Activated CD4-positive, CD25-positive, alpha-beta regulatory T cell treated with anti-CD3 and anti-CD28 coated beads, Interleukin-2, amount 50 U/mL, for 72 hours (primary cell): ENCODE results near the gene CNOT8.
"Not testable (repeated sequence)": the region's sequence is repeated elsewhere in the genome, so short reads cannot be mapped to it uniquely, and the experiment has no call there.

Experiments used
- DNase-seq: peaks from one replicate; pipeline ENCODE4 v3.0.0; 2021

CNOT8 gene

DNA sequence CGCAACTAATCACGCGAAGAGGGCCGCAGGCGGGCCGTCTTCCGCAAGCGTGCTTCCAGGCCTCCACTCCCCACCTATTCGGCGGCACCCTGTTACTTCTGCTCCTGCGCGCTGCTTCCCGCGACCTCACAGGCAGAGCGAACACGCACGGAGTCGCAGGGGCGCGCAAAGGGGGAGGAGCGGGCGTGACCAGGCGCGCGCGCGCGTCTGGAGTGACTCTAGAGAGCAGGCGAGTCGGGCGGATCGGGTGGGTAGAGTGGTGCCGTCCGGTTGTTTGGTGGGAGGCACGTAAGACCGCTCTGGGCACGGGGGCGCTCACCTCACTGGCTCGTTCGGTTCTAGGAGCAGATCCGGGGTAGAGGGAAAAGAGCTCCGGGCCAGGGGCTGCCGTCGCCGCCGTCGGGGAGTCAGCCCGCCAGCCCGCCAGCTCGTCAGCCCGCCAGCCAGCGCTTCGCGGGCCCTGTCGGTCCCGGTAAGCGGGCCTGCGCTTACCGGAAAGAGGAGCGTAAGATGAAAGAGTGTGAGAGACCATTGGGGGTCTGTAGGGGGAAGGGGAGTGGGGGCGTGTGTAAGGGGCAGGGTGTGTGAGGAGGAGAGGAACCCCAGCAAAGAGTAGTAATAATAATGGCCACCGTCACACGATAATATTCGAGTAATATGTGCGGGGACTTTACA, at the start of gene CNOT8:
Gene CNOT8, plus strand, starts transcription at position 331 of the 675 bp plus-strand sequence. CDS start 4,652 bp downstream, outside the sequence.
- DNase-seq: peak; percentile 97

DNA sequence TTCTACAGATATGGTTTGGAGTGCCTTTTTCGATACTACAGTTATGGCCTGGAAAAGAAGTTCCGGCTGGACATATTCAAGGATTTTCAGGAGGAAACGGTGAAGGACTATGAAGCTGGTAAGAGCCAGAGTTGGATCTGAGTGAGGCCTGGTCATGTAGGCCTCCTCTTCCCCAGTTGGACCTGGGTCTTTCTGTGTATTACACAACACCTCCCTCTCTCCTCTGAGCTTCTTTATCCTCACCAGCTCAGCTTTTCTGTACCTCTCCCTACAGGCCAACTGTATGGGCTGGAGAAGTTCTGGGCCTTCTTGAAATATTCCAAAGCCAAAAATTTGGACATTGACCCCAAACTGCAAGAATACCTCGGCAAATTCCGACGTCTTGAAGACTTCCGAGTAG, 47.2 kb upstream of the CNOT8 start:
- DNase-seq: no peak

DNA sequence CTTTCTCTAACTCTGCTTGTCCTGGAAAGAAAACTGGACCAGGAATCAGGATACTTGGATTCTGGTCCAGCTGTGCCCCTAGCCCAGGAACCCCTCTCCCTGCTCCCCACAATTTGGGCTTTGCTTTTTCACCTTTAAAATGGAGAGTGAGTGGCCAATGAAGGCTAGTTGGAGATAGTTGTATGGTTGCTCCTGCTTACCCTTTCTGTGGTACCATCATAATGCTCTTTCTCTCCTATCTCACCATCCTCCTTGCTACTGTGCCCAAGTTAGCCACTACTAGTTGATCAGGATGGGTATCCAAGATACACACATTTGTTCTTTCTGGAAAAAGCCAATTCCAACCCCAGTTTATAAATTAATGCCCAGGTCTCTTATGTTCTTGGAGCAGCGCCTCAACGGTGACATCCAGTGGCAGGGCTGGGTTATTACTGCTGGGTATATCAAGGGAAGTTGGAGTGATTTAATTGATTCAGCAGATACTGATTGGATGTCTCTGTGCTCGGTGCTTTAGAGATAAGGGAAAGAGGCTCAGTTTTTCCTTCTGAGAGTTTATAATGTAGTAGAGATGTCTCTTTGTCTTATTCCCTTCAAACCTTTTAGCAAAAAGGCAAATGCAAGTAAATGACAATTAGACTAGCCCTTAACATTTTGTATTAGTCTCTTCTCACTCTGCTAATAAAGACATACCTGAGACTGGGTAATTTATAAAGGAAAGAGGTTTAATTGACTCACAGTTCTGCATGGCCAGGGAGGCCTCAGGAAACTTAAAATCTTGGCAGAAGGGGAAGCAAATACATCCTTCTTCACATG, 46.6 kb upstream of the CNOT8 start:
- peak; percentile 54 for DNase-seq

DNA sequence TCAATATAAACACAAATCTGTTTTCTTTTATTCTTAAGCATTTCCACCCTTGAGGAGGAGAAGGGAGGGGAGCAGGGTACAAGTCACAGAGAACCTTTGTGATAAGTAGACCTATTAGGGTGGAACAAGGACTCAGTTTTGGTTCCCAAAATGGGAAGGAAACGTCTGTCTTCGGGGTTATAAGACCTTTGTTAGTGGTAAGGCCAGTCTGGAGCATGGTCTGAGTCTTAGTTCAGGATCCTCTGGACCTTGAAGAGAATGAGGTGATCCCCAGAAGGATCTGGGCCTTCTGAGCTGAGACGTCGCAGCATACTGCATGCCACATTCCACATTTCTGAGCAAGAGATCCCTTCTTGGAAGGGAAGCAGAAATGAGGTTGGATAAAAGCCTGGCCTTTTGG, 45.3 kb upstream of the CNOT8 start:
- no peak for DNase-seq

DNA sequence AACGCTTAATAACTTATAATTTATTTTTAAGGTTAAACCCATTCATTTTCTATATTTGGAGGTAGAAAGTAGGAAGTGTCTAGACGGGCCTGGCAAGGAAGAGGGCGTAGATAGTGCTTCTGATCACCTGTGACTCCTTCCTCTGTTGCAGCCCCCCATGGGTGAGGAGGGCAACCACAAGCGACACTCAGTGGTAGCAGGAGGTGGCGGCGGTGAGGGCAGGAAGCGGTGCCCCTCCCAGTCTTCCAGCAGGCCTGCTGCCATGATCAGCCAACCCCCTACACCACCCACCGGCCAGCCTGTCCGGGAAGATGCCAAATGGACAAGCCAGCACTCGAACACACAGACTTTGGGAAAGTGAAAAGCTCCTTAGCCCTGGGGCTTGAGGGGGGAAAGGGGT, 44.7 kb upstream of the CNOT8 start:
- no peak for DNase-seq

DNA sequence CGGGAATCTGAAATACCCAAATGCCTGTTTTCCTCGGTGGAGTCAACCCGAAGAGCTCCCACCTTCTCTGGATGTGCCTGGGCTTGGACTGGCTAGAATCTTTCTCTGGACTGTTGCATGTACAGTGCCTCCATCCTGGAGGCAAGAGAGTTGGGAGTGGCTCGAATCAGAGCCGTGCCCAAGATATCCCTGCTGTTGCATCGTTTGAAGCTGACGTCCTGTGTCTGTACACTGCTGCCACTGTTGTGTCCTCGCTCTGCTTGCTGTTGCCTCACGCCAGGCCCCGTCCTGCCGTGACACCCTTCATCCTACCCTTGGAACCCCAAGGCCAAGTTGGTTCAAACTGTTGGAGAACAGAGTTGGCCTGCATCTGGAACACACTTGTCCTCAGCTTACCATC, 43.4 kb upstream of the CNOT8 start:
- no peak for DNase-seq

DNA sequence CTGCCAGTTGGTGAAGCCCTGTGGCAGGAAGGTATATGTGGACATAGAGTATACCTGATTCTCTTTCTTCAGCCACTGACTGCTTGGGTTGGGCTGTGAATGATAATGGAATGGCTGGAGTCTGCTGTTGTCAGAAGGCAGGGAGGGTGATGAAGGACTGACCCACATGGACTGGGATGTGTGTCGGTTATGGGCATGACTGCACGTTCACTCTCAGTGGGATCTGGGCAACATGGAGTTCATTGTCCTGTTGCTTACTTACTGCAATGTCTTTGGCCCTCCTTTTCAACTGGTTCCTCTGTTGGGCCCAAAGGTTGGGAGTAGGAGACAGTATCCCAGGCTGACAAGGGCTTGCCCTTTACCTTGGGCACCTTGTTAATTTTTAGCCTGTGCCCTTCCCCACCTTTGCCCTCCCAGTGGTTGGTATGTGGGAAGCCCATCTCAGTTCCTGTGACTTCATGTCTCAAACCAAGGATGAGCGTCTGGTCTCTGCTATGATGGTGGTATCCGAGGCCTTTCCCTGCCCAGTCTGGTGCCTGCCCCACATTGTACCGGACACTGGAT, 42.7 kb upstream of the CNOT8 start:
- DNase-seq: no peak

DNA sequence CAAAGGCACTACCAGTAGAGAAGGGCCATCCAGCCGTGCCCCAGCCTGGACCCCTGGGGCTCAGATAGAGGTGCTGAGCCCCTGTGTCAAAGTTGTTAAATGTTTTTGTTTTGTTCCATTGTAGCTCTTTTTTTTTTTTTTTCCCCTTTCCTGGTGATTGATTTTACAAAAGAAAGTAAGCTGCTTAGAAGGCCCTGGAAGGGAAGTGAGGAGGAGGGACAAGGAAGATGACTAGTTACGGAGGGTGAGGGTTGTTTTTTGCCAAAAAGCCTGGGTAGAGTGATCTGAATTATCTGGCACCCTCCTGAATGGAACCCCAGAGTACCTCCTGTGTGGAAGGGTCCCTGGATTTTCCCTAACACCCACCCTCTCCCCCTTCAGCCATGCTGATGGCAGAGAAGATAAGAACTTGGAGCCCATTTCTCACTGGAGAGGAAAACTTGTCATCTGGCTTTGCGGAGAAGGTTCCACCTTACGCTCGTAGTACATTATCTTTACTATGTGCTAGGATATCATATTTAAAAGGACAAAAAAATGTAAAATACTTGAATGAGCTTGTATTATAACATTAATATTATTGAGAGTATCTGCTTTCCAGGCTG, 41.4 kb upstream of the CNOT8 start:
- no peak for DNase-seq

DNA sequence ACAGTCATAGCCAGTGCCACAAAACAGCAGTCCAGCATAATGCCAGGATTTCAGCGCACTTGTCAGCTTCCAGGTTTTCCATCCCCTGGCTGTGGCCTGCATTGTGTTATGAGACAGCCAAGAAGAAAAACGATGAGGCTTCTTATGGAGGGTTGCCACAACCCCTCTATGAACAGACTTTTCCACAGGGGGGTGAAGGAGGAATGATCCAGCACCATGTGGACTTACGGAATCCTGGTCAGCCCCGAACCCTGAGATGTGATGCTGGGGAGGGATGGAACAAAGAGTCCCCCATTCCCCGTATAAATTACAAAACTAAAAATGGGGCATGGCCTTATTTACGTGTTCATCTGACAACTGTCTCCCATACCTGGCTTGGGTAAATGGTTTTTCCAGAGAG, 40.6 kb upstream of the CNOT8 start:
- no peak for DNase-seq

DNA sequence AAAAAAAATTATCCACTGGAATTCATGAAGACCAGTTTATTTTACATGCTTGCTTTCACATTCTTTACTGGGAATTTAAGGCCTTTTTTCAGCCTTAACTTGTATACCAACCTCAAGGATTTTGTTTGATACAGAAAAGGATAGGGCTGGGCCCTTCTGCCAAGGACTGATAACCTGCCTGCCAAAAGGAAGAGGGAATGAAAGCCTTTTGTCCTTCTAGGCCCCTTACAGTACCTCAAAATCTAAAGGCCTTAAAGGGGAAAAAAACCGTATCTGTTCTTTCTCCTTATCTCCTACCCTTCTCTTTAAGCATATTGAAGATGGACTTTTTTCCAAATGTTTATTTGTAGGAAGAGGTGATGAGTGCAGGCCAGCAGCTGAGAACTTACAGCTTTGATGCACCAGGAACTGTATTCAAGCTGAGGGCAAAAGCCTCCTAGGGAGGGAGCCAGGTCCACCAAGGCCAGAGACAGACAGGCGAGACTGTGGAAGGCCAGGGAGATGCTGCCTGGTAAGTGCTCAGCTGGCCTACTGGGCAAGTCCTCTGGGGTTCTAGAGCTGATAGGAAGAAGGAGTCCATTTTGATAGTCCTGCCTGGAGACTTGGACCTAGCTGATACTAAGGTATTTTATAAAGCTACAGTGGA, 39.8 kb upstream of the CNOT8 start:
- no peak for DNase-seq

DNA sequence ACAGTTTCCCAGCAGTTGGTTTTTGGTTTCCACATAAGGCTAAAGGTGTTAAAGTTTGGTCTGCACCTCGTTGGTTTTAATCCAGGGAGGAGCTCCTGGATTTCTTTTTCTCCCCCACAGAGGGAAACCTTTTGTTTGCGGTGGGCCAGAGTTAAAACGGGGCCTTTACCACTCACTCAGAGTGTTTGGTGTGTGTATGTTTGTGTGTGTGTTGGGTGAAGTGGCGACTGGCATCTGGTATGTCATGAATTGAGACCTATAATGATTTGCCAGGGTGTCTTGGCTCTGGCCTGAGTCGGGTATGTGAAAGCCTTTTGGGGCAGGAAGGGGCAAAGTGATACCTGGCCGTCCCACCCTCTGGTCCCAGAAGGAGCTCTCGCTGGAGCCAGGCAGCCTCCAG, 38.9 kb upstream of the CNOT8 start:
- no peak for DNase-seq

DNA sequence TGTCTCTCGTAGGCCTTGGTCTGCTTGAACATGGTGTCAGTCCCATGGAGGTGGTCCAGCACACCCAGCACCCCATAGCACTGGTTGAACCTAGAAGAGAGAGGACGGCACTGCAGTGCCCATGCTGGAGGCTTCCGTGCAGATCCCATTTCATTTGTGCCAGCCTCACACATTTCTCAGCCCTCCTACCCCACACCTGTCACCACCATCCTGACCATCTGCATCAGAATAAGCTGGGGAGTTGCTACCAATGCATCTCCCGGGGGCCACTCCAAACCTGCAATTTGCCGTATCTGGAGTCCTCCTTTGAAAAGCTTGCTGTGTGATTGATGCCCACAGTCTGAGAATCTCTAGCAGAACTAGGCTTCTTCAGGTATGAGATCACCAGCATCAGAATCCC, 38.0 kb upstream of the CNOT8 start:
- no peak for DNase-seq

DNA sequence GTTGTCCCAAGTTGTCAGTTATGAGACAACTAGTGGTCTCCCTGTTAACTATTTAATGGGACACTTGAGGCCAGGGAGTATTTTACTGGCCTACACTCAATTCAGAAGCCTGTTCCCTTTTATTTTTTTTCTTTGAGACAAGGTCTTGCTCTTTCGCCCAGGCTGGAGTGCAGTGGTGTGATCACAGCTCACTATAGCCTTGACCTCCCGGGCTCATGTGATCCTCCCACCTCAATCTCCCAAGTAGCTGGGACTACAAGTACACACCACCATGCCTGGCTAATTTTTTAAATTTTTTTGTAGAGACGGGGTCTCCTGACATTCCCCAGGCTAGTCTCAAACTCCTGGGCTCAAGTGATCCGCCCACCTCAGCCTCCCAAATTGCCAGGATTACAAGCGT, 35.5 kb upstream of the CNOT8 start:
- DNase-seq: not testable (repeated sequence)

DNA sequence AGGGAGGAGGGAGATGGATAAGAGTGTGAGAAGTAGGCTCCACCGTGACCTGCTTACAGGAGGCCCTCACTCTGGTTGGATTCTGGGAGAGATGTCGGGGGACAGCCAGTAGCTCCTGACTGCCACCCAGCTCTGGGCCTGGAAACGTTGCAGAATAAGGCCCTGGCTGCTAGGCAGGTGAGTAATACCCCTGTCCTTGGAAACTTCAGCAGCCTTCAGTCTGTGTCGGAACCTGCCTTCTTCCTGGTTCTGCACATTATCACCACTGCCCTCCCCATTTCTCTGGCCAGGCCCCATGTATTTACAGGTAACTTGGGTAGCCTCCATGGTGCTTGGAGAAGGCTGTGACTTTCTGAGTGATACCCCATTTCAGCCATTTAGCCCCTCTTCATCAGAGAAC, 34.8 kb upstream of the CNOT8 start:
- DNase-seq: no peak

DNA sequence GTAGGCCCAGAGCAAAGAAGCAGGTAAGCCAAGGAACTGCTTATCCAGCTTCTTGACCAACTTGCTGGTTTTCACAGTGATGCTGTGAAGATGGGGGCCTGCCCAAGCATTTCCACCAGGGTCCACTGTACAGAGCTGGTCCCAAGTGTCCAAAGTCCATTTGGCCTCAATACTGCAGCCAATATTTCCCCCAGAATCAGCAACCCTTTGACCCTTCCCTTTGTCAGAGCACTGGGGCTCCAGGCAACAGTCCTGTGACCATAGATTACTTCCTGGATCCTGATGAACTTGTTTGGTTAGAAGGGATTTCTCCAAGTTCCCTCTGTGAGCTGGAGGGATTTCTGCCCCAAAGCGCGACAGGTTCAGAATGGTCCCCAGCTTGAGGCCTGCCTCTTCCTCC, 34.4 kb upstream of the CNOT8 start:
- DNase-seq: no peak

DNA sequence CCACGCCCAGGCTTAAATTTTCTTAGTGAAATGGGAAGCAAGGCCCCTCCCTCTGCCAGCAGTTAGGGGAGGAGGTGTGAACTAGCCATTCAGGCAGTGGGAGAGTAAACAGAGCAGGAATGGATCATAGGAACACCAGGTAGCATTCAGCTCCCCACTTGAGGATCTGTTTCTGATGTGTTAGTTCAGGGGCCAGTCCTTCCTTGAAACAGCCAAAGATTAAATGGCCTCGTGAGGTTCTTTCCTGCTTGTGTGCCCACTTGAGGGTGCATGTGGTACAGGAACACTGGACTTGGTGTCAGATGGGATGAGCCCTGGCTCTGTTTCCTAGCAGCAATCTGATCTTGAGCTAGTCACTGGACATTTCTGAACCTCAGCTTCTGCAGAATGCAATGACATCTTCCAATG, 29.2 kb upstream of the CNOT8 start:
- no peak for DNase-seq

DNA sequence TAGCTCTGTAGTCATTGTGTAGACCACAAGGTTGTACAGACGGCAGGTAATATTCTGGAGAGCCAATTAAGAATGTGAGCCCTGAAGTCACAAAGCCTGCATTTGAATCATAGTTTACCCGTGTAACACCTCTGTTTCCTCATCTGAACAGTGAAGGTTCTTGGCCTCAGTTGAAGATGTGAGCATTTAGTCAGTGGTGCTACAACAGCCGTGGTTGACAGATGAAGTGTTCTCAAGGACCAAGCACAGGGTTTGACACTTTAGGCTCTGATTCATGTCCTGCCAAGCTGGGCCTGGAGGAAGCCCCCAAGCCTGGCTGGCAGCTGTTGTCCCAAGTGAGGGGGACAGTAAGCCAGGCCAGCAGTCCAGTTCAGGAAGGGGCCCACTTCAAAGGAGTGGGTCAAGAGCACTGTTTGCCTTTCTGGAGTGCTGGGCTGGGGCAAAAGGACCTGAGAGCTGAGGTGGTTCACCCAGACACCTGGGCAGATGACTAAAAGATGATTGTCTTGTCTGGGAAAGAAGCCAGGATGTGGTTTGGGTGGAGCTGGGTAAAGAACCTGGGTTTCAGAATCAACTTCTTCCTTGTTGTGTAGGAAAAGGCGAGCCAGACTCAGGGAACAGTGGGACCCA, 28.7 kb upstream of the CNOT8 start:
- no peak for DNase-seq

DNA sequence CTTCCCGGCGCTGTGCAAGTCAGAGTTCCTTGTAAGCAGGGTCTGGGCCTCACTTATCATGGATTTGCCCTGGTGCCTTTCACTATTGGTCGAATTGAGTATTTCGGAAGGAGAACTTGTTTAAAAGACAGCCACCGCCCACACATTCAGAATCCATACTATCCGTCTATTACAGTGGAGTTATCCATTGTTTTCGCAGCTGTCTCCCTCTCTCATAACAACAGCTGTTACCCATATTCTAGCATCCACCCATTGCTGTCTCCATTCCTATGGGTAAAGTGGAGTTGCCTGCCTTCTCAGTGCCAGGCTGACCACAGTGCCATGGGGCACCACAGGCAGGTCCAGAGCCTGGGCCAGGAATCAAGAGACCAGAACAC, 28.2 kb upstream of the CNOT8 start:
- DNase-seq: no peak

DNA sequence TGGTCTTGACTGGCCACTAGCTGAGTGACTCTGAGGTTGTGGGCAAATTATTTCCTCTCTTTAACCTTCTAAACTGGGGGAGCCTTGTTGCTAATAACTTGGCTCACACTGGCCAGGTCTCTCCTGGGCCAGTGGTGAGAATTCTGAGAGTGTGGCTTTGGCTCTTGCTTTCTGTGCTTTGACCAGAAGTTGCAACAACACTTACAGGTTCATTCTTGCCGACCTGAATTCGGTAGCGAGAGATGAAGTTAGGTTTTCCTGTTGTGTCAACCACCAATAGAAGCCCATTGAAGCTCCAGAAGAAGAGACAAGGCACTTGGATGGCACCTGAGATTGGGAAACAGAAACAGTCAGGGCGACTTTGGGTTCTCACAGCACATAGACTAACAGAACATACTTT, 27.8 kb upstream of the CNOT8 start:
- DNase-seq: no peak

DNA sequence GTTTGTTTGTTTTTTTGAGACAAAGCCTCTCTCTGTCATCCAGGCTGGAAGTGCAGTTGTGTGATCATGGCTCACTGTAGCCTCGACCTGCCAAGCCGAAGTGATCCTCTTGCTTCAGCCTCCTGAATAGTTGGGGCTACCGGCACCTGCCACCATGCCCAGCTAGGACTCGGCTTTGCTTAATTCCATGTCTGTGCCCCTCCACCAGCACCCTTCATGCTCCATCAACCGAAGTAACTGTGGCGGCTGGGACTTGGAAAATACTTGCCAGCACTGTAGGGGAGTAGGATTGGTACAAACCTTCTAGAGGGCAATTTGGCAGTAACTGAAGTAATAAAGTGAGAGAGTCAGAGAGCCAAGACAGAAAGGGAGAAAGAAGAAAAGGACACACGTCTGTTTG, 27.0 kb upstream of the CNOT8 start:
- no peak for DNase-seq

DNA sequence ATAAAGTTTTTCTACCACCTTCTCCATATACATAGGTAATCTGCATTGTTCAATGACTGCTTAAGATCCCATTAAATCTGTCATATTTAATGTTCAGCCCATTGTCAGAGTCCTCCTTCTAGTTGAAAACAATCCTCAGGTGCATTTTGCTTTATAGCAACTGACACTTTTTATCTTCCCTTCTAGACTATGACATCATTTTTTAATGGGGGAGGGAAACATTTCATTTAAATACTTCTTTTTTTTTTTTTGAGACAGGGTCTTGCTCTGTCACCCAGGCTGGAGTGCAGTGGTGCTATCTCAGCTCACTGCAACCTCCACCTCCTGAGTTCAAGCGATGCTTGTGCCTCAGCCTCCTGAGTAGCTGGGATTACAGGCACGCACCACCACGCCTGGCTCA, 25.6 kb upstream of the CNOT8 start:
- DNase-seq: not testable (repeated sequence)

DNA sequence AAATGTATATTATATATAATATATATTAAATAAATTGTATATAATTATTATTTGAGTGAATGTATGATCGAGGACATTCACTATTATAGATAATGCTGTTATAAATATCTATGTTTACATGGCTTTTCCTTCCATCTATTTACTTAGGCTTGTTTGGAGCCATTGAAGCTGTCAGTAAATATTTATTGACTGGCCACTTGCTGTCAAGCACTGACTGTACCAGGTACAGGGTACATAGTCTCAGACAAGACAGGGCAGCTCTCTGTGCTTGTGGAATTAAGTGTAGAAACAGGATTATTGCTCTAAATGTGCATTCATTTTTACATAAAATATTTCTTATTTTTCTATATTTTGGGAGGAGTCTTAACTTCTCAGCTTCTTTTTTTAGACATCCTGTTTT, 24.4 kb upstream of the CNOT8 start:
- no peak for DNase-seq

DNA sequence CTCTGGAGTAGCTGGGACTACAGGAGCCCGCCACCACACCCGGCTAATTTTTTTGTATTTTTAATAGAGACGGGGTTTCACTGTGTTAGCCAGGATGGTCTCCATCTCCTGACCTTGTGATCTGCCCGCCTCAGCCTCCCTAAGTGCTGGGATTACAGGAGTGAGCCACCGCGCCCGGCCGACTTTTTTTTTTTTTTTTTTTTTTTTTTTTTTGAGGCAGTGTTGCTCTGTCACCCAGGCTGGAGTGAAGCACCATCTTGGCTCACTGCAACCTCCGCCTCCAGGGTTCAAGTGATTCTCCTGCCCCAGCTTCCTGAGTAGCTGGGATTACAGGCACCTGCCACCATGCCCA, 22.8 kb upstream of the CNOT8 start:
- DNase-seq: not testable (repeated sequence)
